ENCODE measurements around the gene SLC16A8. TPM values are rescaled to one million over a fixed set of nuclear protein-coding genes. Genes with fewer than 3 reads are reported as not detected.

Gene SLC16A8
- total and polyA plus RNA-seq, 9 of the 15 experiments (the other 6 are each of a cell fraction or from before 2014, with no cell fraction given): not detected

GRCh38 chr22:38087855-38088254 lies 3.9 kb upstream of the SLC16A8 start (continued):
- no peak for TF ChIP-seq SLC30A9 (CRISPR knock-in tag; IDR thresholded peaks at IDR 0.05)
- TF ChIP-seq HNRNPL (IDR thresholded peaks at IDR 0.05; ENCODE audit: low read depth, low read length): no peak

- 20% methylated on average over 8 of the region's 13 CpGs for WGBS (ENCODE audit: insufficient coverage, low coverage, missing lambda C conversion rate)
- DNase-seq (ENCODE audit: extremely low read depth in 1 of 4, low spot score in 3 of 4): no peak
- no peaks in the 10 kb centered on the region for H3K9me3 ChIP-seq (replicated peaks; ENCODE audit: control insufficient read depth, insufficient read depth, low read depth, low read length)
- H3K27ac ChIP-seq (ENCODE audit: extremely low read depth, low read depth, low read length): no peak overlapping the region
- intact Hi-C loops (cut with micrococcal nuclease): no loop called here
- no peak for TF ChIP-seq NR2C1 (IDR thresholded peaks at IDR 0.05)
- TF ChIP-seq NR2C1 (tag; IDR thresholded peaks at IDR 0.05): peak; percentile 32; the same call in 1 of the 2 replicates
- TF ChIP-seq TGIF2 (CRISPR knock-in tag; IDR thresholded peaks at IDR 0.05): no peak
- no peak overlapping the region; a peak in 1 of 4 replicates for H3K9ac ChIP-seq (ENCODE audit: insufficient read depth in 1 of 2, low read depth in 2 of 2, low read length in 2 of 2)
- ChIA-PET CTCF (ENCODE audit: low intra/inter-chr PET ratio) (no interaction called here), POLR2A (interaction anchor here (0.6 kb wide), 1 partner anchor 107 kb away, joined by 3 read pairs; no protein-coding TSS in a partner anchor)
- no peak overlapping the region for H3K4me3 ChIP-seq
- peaks cover 0 to 42% of the 10 kb centered on the region in 2 experiments; a peak in 2 of 5 replicates for H3K4me1 ChIP-seq (replicated peaks in 1 of 2; ENCODE audit: control insufficient read depth in 2 of 2, insufficient read depth in 2 of 2, low read length in 2 of 2)
- FAIRE-seq: no peak
- in situ Hi-C loops (cut with MboI): no loop called here
- no peaks in the 10 kb centered on the region for H3K36me3 ChIP-seq (ENCODE audit: control insufficient read depth, insufficient read depth, low read length)
- H3K79me2 ChIP-seq (ENCODE audit: control insufficient read depth, insufficient read depth, low read length): no peaks in the 10 kb centered on the region
- BruUV-seq (replicated peaks): no TSS peak
- peaks cover 2 to 34% of the 10 kb centered on the region in 2 experiments; a peak in 2 of 5 replicates for H3K27me3 ChIP-seq (ENCODE audit: control insufficient read depth in 2 of 2, insufficient read depth in 2 of 2, low read length in 2 of 2)
- H3K9me1 ChIP-seq (ENCODE audit: control insufficient read depth, insufficient read depth, low read length): no peaks in the 10 kb centered on the region
- no peaks in the 10 kb centered on the region for H4K20me1 ChIP-seq (replicated peaks; ENCODE audit: control insufficient read depth, insufficient read depth, low read length)
- H2AFZ ChIP-seq (ENCODE audit: low read depth, low read length): no peak overlapping the region
- ATAC-seq: no peak
- no peak overlapping the region for H3K4me2 ChIP-seq (ENCODE audit: insufficient read depth, low read length)
These were observed 3.0 kb upstream of the SLC16A8 start for GRCh38 chr22:38086942-38087341.
